Upper lobe of right lung (tissue), 1 donor: ENCODE results near the gene NFKB1. TPM values are rescaled to one million over a fixed set of nuclear protein-coding genes. Genes with fewer than 3 reads are reported as not detected.

ENCODE experiments used
- ATAC-seq: fragments of 200-7000 bp; cut with Tn5 transposase; one replicate; pipeline ENCODE4 v1.9.1; 2020; ENCODE audit warnings: mild to moderate bottlenecking, moderate library complexity
- DNase-seq: peaks from one replicate; pipeline ENCODE4 v3.0.0-alpha.2; 2020
- H3K27ac ChIP-seq: fragments of 200-600 bp; one replicate; pipeline ENCODE4 v1.8.0; 2022
- H3K27me3 ChIP-seq: fragments of 200-600 bp; one replicate; pipeline ENCODE4 v1.8.0; 2022; ENCODE audit warnings: mild to moderate bottlenecking
- H3K36me3 ChIP-seq: fragments of 200-600 bp; one replicate; pipeline ENCODE4 v1.8.0; 2022
- H3K4me1 ChIP-seq: fragments of 200-600 bp; one replicate; pipeline ENCODE4 v1.8.0; 2022
- H3K4me3 ChIP-seq: fragments of 200-600 bp; one replicate; pipeline ENCODE4 v1.8.0; 2022; ENCODE audit warnings: mild to moderate bottlenecking
- H3K9me3 ChIP-seq: fragments of 200-600 bp; one replicate; pipeline ENCODE4 v1.8.0; 2022
- intact Hi-C: fragments of 100-400 bp; cut with DNase I; formaldehyde crosslinking; loops from one replicate; pipeline ENCODE4 v1.11.0; 2022
- total RNA-seq: library from RNA; stranded (reverse); fragmentation: NEBNext Ultra II Directional; extraction: Animal tissue kit (Norgen Biotek cat#: 25700); gene quantifications from one replicate; pipeline ENCODE4 v1.2.1, GENCODE V29; 2021
- TF ChIP-seq, protein P1 (sequence below): fragments of 200-600 bp; IDR thresholded peaks from one replicate; pipeline ENCODE4 v1.8.0; 2022; ENCODE audit warnings: antibody characterized with exemption
- donor health status: DM: no; HTN: yes; CAD: no; lungs with severe emphysema.

The NFKB1 gene
- total RNA-seq, 1 donor from 2014 or later = 48.8 TPM

GRCh38 chr4:102560571-102561341 is 59.6 kb downstream of the NFKB1 start:
- intact Hi-C loops = no loop called here

DNA sequence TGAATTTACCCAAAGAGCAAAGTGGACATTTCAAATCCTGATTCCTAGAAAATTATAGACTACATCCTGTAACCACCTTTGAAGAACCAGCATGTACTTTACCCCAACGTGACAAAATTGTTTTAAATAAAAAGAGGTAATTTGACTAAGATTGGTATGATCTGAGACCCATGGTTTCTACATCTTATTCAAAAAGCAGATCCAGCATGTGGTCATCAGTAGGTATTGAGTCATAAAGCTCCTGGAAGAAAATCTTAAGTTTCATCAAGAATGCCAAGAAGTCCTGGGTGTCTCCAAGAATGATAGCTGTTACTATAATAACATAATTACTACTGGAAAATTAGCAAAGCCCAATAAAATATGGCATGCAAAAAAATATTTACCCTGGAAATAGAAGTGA is 61.8 kb downstream of the NFKB1 start:
- ATAC-seq (no peak), DNase-seq (no peak)
- Histone ChIP-seq H3K27me3 (no peaks in the 10 kb centered on the region), H3K4me3 (no peak overlapping the region), H3K27ac (no peak overlapping the region), H3K9me3 (no peaks in the 10 kb centered on the region), H3K4me1 (no peaks in the 10 kb centered on the region), H3K36me3 (peaks cover 9% of the 10 kb centered on the region)
- intact Hi-C loops = no loop called here
- TF ChIP-seq, protein P1, sequence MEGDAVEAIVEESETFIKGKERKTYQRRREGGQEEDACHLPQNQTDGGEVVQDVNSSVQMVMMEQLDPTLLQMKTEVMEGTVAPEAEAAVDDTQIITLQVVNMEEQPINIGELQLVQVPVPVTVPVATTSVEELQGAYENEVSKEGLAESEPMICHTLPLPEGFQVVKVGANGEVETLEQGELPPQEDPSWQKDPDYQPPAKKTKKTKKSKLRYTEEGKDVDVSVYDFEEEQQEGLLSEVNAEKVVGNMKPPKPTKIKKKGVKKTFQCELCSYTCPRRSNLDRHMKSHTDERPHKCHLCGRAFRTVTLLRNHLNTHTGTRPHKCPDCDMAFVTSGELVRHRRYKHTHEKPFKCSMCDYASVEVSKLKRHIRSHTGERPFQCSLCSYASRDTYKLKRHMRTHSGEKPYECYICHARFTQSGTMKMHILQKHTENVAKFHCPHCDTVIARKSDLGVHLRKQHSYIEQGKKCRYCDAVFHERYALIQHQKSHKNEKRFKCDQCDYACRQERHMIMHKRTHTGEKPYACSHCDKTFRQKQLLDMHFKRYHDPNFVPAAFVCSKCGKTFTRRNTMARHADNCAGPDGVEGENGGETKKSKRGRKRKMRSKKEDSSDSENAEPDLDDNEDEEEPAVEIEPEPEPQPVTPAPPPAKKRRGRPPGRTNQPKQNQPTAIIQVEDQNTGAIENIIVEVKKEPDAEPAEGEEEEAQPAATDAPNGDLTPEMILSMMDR = no peak

More at GRCh38 chr4:102560571-102561341, 59.6 kb downstream of the NFKB1 start:
- TF ChIP-seq, protein P1 = no peak
- no peak overlapping the region for H3K4me3 ChIP-seq
- H3K9me3 ChIP-seq = no peaks in the 10 kb centered on the region
- DNase-seq (no peak), ATAC-seq (no peak)
- H3K36me3 ChIP-seq = no peaks in the 10 kb centered on the region
- no peaks in the 10 kb centered on the region for H3K27me3 ChIP-seq
- no peaks in the 10 kb centered on the region for H3K4me1 ChIP-seq
- H3K27ac ChIP-seq = no peak overlapping the region

DNA sequence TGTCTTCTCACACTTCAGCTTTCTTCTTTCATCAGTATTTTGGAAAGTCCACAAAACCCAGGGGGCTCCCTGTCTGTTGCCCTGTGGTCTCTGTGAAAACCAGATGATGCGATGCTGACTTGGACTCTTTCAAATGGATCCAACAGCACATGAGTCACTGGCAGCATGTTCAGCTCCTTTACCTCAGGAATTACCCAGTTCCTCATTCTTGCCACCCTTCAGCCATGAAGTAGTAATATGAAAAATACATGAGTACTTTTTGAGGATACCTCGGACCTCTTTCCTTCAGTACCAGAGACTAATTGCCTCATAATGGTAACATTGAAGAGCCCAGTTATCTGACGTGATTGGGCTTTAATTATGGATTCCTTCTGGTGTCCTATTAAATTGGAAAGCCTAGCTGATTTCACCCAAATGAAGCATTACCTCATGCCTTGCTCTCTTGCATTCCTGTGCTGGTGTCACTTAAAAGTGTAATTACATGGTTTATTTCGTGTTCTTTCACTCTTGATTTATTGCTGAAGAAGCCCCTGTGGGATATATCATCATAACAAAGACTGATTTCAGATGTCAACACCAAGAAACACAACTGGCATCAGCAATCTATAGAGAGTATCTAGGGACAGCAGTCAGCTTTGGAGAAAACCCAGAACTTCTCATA is 63.4 kb downstream of the NFKB1 start:
- no peaks in the 10 kb centered on the region for H3K9me3 ChIP-seq
- intact Hi-C loops = no loop called here
- H3K4me3 ChIP-seq = no peak overlapping the region
- DNase-seq (no peak), ATAC-seq (peak; percentile 66)
- H3K27ac ChIP-seq = no peak overlapping the region
- TF ChIP-seq, protein P1 = no peak
- peaks cover 9% of the 10 kb centered on the region for H3K36me3 ChIP-seq
- H3K27me3 ChIP-seq = no peaks in the 10 kb centered on the region
- H3K4me1 ChIP-seq = no peaks in the 10 kb centered on the region

GRCh38 chr4:102565696-102566095 is 64.5 kb downstream of the NFKB1 start:
- intact Hi-C loops = no loop called here
- no peaks in the 10 kb centered on the region for H3K4me1 ChIP-seq

DNA sequence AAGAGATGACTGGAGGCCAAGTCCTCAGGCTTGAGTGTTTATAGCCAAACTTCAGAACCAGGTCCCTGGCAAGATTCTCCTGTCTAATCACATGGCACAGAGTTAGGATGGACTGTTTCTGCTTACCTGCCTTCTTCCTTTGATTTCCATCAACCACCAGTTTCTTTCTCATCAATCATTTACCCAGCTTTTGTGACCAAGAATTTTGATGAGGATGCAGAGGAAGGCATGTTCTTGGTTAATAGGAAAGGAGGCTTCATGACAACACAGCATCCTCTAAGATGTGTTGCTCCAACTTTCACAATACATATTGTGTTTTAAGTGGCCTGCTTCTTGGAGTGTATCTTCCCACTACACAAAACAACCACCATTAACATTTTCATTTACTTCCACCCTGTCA is 65.3 kb downstream of the NFKB1 start:
- DNase-seq (no peak), ATAC-seq (no peak)
- H3K27me3 ChIP-seq = no peaks in the 10 kb centered on the region
- no peaks in the 10 kb centered on the region for H3K9me3 ChIP-seq
- H3K27ac ChIP-seq = no peak overlapping the region
- no peaks in the 10 kb centered on the region for H3K4me1 ChIP-seq
- H3K36me3 ChIP-seq = peaks cover 15% of the 10 kb centered on the region
- no peak overlapping the region for H3K4me3 ChIP-seq
- TF ChIP-seq, protein P1 = no peak
- intact Hi-C loops = no loop called here

More at GRCh38 chr4:102565696-102566095, 64.5 kb downstream of the NFKB1 start:
- DNase-seq = no peak
- Histone ChIP-seq H3K36me3 (peaks cover 15% of the 10 kb centered on the region), H3K4me3 (no peak overlapping the region), H3K27me3 (no peaks in the 10 kb centered on the region), H3K9me3 (no peaks in the 10 kb centered on the region), H3K27ac (no peak overlapping the region)
- no peak for ATAC-seq
- TF ChIP-seq, protein P1 = no peak
